Measurements from ENCODE around the gene HDDC3.

- TF ChIP-seq EZH2 (IDR thresholded peaks at IDR 0.05): no peak
- no peak for TF ChIP-seq POLR2AphosphoS5 (IDR thresholded peaks at IDR 0.05; ENCODE audit: borderline replicate concordance, low read depth, low read length)
Observed at GRCh38 chr15:90889736-90890456, 42.5 kb downstream of the HDDC3 start.
